ENCODE results near the gene ZNF326. TPM values are rescaled to one million over a fixed set of nuclear protein-coding genes. Genes with fewer than 3 reads are reported as not detected.

Gene ZNF326
- total RNA-seq, 1 donor from 2014 or later = 57.8 TPM

GRCh38 chr1:89966656-89967055 is 28.3 kb upstream of the ZNF326 start:
- no peak for DNase-seq
- H3K27ac Mint-ChIP-seq (ENCODE audit: unreplicated experiment) = no peak overlapping the region

DNA sequence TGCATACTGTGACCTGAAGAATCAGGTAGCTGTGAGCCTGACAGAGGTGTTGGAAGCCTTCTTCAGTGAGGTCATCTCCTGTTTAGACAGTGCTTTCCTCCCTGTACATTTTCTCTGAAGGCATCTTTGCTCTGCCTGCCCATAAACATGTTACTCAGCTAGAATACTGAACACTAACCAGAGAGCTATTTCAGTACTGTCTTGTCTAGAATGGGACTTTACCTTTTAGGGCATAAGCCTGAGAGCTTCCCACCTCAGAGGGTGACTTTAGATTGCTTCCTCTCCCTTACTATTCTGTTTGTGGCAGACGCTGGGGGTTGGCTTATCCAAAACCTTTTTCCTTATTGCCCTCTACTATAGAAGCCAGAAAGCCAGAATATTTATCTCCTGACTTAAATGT is 23.3 kb upstream of the ZNF326 start:
- no peak for TF ChIP-seq CTCF (IDR thresholded peaks at IDR 0.05; ENCODE audit: partially characterized antibody, unreplicated experiment)
- Mint-ChIP-seq H3K4me3 (ENCODE audit: unreplicated experiment) (no peak overlapping the region), H3K27ac (ENCODE audit: unreplicated experiment) (no peak overlapping the region), H3K27me3 (ENCODE audit: unreplicated experiment) (no peaks in the 10 kb centered on the region), H3K9me3 (ENCODE audit: unreplicated experiment) (no peaks in the 10 kb centered on the region), H3K4me1 (ENCODE audit: low read depth, unreplicated experiment) (no peaks in the 10 kb centered on the region), H3K36me3 (ENCODE audit: unreplicated experiment) (no peaks in the 10 kb centered on the region)
- no peak for DNase-seq

More at GRCh38 chr1:89966656-89967055, 28.3 kb upstream of the ZNF326 start:
- Mint-ChIP-seq H3K27me3 (ENCODE audit: unreplicated experiment) (no peaks in the 10 kb centered on the region), H3K36me3 (ENCODE audit: unreplicated experiment) (no peaks in the 10 kb centered on the region), H3K4me1 (ENCODE audit: low read depth, unreplicated experiment) (peaks cover 2% of the 10 kb centered on the region), H3K9me3 (ENCODE audit: unreplicated experiment) (no peaks in the 10 kb centered on the region), H3K4me3 (ENCODE audit: unreplicated experiment) (no peak overlapping the region)
- TF ChIP-seq CTCF (IDR thresholded peaks at IDR 0.05; ENCODE audit: partially characterized antibody, unreplicated experiment) = no peak

DNA sequence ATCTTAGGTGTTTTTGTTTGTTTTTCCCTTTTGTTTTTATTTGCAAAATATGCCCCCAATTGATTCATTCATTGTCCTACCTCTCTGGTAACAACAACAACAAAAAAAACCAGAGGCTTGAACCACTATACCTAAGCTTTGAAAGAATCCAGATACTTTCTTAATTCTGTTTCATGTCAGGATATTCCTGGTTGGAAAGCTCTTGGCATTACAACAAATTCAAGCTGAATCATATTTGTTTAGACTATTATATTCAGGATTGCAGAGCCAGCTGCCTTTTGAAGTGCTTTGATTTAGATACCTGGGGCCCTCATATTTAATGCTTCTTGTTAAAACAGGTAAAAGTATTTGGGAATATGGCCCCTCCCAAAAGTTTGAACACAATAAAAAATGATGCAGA is 22.9 kb upstream of the ZNF326 start:
- no peak for DNase-seq

GRCh38 chr1:89973471-89974127 is 21.3 kb upstream of the ZNF326 start:
- H3K27ac Mint-ChIP-seq (ENCODE audit: unreplicated experiment) = no peak overlapping the region
- H3K4me1 Mint-ChIP-seq (ENCODE audit: low read depth, unreplicated experiment) = no peaks in the 10 kb centered on the region
- DNase-seq = no peak
- no peak overlapping the region for H3K4me3 Mint-ChIP-seq (ENCODE audit: unreplicated experiment)
- no peaks in the 10 kb centered on the region for H3K9me3 Mint-ChIP-seq (ENCODE audit: unreplicated experiment)
- peaks cover 2% of the 10 kb centered on the region for H3K27me3 Mint-ChIP-seq (ENCODE audit: unreplicated experiment)
- no peak for TF ChIP-seq CTCF (IDR thresholded peaks at IDR 0.05; ENCODE audit: partially characterized antibody, unreplicated experiment)
- H3K36me3 Mint-ChIP-seq (ENCODE audit: unreplicated experiment) = no peaks in the 10 kb centered on the region

More for the DNA sequence above, 22.9 kb upstream of the ZNF326 start:
- H3K36me3 Mint-ChIP-seq (ENCODE audit: unreplicated experiment) = no peaks in the 10 kb centered on the region
- no peak for TF ChIP-seq CTCF (IDR thresholded peaks at IDR 0.05; ENCODE audit: partially characterized antibody, unreplicated experiment)
- no peaks in the 10 kb centered on the region for H3K27me3 Mint-ChIP-seq (ENCODE audit: unreplicated experiment)
- no peaks in the 10 kb centered on the region for H3K4me1 Mint-ChIP-seq (ENCODE audit: low read depth, unreplicated experiment)
- no peaks in the 10 kb centered on the region for H3K9me3 Mint-ChIP-seq (ENCODE audit: unreplicated experiment)
- no peak overlapping the region for H3K4me3 Mint-ChIP-seq (ENCODE audit: unreplicated experiment)
- H3K27ac Mint-ChIP-seq (ENCODE audit: unreplicated experiment) = no peak overlapping the region

DNA sequence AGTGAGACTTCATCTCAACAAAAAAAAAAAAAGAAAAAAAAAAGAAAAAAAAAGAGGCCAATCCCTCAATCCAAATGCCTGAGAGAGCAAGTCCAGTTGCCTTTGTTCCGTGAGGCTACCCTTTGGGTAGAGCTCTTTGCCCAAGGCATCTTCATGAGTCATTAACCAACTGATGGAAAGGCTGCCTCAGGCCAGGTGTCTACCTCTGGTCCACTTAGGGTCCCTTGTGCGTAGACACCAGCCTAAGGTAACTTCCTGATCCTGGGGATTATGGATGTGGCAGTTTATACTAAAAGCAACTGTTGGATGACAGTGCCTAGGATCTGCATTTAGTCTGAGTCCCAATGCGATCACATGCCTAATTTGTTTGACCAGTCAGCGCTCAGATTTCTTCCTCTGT is 20.7 kb upstream of the ZNF326 start:
- Mint-ChIP-seq H3K4me1 (ENCODE audit: low read depth, unreplicated experiment) (no peaks in the 10 kb centered on the region), H3K27me3 (ENCODE audit: unreplicated experiment) (peaks cover 2% of the 10 kb centered on the region), H3K9me3 (ENCODE audit: unreplicated experiment) (no peaks in the 10 kb centered on the region), H3K27ac (ENCODE audit: unreplicated experiment) (no peak overlapping the region), H3K4me3 (ENCODE audit: unreplicated experiment) (no peak overlapping the region), H3K36me3 (ENCODE audit: unreplicated experiment) (no peaks in the 10 kb centered on the region)
- TF ChIP-seq CTCF (IDR thresholded peaks at IDR 0.05; ENCODE audit: partially characterized antibody, unreplicated experiment) = no peak
- no peak for DNase-seq
